HEK293 (cell line): ENCODE data around the gene DOK6.

ENCODE experiments used
- CTCF ChIP-seq: fragments of 450-650 bp; formaldehyde crosslinking; IDR thresholded peaks from 2 replicates; pipeline ENCODE4 v1.5.1; 2016; ENCODE audit warnings: missing biosample characterization, missing genetic modification characterization
- INSM2 ChIP-seq: fragments of 450-650 bp; formaldehyde crosslinking; IDR thresholded peaks from 2 replicates; pipeline ENCODE4 v1.5.1; 2016; ENCODE audit warnings: missing biosample characterization, missing genetic modification characterization
- ZBTB21 ChIP-seq: fragments of 450-650 bp; formaldehyde crosslinking; IDR thresholded peaks from 2 replicates; pipeline ENCODE4 v1.5.1; 2017; ENCODE audit warnings: missing biosample characterization, missing genetic modification characterization
- ZBTB7A ChIP-seq: fragments of 450-650 bp; formaldehyde crosslinking; IDR thresholded peaks from 2 replicates; pipeline ENCODE4 v1.5.1; 2016; ENCODE audit warnings: low read depth, missing biosample characterization, missing genetic modification characterization

- TF ChIP-seq ZBTB7A (tag by site-specific recombination) (no peak), ZBTB21 (tag by site-specific recombination) (no peak), CTCF (tag by site-specific recombination) (no peak), INSM2 (tag by site-specific recombination) (no peak)
Observed at GRCh38 chr18:69638056-69638455, 237.4 kb downstream of the DOK6 start.
